GM21619 (cell line): ENCODE measurements around the gene MET.
"Not testable (repeated sequence)": the region's sequence is repeated elsewhere in the genome, so short reads cannot be mapped to it uniquely, and the experiment has no call there.

Source experiments
- ATAC-seq: cut with Tn5 transposase; IDR thresholded peaks from one replicate; pipeline ENCODE4 v1.9.1; 2021; ENCODE audit not compliant: unreplicated experiment

Gene MET

DNA sequence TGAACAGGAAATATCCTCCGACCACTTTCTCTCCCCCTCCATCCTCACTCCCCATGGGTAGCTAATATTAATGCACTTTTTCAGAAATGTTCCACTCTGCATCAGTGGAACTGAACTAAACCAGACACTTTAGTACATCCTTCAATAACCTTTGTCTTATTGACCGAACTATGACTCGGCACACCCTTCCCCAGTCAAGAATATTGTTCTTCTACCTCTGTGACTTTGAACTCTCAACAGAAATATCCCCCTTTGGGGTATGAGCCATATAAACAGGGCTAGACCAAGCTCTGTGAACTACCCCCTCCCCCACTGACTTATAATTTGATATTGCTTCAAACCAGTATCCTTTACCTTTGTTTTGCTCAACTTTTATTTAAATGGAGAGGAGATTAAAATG, 132.5 kb downstream of the MET start:
- ATAC-seq: no peak

DNA sequence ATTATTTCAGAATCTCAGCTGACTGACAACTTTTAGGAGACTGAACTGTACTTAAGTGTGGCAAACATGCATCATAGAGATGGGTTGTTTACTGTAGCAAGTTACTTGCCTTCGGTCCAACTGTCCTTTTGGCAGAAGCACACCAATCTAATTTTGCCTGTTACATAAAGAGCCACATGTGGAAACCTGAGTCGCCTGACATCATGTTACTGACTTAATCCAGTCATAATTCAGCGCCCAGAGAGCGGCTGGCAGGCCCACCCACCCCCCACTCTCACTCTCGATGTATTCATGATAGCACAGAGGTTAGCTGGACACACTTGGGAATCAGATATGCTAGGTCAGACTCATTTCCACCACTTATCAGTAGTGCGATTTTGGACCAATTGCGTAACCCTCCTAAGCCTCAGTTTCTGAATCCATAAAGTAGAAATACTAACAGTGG, 133.1 kb downstream of the MET start:
- no peak for ATAC-seq

DNA sequence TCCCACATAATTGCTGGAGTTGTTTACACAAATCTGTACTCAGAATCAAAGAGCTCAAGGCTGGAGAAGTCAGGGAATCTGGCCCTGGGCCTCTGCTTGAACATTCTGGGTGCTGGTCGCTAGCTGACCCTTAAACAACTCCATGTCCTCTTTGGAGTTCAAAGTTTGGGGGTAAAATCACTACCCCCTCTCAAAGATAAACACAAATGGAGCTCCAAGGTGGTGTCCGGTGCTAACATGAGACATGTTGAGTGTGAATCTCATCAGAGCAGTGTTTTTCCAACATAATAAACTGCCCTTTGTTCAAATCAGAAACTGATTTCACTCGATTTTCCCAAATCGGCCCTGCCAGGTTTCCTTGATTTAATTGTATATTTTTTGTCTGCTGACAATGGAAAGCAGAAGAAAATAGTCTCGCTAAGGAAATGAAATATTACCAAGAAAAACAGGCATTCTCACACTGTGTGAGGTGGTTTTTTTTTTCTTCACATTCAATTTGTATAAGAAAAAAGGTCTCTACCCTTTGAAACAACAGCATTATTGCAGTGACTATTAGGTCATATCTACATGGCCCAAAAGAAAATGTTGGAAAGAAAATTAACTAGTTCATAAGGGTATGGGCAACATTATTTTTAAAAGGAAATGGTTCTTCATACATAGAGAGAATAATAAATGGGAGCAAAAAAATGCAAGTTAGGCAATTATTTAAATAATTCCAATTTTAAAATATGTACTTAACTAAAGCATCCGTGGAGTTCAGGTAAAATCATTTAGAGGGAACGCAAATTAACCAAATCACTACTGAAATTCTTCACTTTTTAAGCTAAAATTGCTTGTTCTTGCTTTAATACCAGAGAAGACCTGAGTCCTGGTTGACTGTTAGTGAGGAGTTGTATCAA, 134.3 kb downstream of the MET start:
- no peak for ATAC-seq

DNA sequence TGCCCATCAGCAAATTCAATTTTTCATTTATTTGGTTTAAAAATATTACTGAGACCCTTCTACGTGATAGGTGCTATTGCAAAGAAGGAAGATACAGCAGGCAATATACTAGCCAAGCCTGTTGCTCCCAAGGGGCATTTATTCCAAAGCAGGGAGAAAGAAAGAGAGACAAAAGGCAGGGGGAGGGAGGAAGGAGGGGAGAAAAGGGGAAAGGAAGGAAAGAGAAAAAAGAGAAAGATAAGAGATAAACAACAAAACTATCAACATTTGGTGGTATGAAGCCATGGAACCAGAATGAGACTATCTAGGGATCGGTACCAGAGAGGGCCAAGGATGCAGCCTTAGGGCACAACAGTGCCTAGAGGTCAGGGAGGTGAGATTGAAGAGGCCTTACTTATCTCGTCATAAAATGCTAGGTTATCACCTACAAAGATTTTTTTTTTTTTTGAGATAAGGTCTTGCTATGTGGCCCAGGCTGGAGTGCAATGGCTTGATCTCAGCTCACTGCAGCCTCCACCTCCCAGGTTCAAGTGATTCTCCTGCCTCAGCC, 135.1 kb downstream of the MET start:
- ATAC-seq: no peak

DNA sequence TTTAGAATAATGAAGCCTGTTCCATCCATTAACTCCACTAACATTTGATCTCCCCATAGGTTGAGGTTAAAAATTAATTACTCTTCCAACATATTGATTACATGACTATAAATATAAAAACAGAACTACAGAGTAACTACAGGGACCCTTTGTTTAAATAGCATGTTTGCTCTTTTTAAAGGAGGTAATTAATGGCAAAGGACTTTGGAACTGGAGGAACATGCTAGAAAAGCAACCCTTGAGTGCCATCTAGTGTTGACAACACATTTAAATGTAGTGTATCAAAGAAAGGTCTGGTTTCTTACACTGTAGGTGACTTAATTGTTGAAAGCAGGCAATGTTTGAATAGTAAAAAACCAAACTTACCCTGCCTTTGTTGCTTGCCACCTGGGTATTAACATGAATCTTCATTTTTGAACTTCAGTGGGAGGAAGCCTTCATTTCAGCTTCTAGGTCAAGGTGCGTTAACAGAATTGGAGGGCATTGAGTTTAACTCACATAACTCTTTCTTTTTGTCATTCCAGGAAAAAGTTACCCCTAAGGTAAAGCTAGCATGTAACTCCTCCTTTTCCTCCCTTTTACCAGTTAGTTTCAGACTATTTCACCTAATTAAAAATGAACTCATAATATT, 137.8 kb downstream of the MET start:
- peak; percentile 54 for ATAC-seq

DNA sequence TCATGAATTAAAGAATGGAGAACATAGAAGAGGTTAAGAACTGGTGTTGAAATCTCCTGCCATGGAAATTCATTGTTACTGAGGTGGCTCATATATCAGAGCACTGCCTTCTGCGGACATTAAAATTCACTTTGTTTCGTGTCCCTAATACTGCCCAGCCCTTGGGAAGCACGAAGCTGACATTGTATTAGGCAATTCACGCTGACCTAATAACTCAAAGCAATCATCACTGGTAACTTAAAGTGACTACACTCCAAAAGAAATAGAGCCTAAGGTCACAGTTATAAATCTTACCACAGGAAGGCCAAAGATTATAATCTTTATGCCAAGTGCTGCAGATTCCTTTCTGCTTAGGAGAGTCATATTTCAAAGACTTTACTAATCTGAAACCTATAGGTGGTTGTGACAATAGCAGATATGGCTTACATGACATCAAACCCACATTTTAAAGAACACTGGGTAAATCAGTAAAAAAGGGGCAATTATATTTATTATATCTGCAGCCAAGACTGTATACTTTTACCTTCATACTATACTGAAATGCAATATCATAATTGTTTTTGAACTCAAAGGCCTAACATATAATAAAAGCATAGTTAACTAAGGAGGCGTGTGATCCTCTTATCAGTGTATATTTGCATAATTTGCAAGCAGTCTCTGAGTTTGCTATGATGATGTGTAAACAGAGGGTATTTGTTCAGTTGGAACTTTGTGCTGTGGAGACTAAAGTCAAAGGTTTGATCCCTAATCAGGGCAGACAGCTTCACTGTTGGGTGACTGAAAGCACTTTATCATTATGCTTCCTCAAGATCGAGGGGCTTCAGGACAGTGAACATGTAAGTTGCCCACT, 138.5 kb downstream of the MET start:
- no peak for ATAC-seq

DNA sequence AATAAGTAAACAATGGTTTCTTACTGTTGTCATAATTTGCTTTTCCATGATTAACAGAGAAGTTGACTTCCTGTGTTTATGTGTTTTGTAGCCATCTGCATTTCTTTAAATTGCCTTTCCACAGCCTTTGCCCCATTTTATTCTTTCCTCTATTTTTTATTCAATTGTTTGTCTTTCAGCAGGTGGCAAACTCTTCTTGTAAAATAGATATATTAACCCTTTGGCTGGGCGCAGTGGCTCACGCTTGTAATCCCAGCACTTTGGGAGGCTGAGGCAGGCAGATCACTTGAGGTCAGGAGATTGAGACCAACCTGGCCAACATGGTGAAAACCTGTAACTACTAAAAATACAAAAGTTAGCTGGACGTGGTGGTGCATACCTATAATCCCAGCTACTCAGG, 139.8 kb downstream of the MET start:
- ATAC-seq: no peak

DNA sequence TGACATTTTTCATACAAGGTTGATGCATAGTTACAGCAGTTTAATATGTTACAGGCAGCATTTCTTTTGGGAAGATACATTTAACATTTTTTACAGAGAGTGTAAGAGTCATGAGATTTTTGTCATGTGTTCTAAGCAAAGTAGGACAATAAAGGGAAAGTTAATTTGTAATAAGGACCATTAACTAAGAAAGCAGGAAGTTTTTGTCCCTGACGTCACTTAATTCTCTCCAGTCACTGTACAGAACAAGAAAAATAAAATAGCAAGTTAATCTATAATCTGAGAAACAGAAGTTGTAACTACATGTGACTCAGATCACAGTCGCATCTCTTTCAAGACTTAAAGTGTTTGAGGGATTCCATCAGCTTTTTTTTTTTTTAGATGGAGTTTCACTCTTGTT, 140.9 kb downstream of the MET start:
- ATAC-seq: no peak

DNA sequence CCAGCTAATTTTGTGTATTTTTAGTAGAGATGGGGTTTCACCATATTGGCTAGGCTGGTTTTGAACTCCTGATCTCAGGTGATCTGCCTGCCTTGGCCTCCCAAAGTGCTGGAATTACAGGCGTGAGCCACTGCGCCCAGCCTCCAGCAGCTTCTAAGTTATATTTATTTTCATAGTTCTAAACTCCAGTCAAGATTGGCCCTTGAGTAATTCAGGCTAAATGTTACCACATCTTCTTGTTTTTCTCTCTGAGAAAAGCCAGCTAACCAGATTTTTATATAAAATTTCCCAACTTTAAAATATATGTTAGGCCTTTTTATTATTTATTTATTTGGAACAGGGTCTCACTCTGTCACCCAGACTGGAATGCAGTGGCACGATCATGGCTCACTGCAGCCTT, 141.4 kb downstream of the MET start:
- ATAC-seq: not testable (repeated sequence)

DNA sequence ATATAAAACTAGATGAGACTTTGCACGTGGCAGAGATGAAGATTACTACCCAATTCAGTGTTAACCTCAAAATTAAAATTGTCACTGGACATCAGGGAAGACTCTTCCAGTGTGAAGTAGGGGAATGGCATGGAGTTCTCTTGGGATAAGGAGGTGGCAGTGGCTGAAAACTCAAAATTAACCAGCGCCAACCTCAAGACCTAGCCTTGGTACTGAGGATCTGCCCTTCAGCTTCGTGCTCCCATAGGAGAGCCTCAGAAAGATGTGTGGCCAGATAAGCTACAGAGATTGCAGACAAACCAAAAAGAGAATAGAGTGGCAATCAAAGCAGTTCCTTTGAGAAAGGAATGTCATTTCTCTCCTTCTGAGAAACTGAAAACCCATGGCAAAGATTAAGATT, 143.0 kb downstream of the MET start:
- no peak for ATAC-seq

DNA sequence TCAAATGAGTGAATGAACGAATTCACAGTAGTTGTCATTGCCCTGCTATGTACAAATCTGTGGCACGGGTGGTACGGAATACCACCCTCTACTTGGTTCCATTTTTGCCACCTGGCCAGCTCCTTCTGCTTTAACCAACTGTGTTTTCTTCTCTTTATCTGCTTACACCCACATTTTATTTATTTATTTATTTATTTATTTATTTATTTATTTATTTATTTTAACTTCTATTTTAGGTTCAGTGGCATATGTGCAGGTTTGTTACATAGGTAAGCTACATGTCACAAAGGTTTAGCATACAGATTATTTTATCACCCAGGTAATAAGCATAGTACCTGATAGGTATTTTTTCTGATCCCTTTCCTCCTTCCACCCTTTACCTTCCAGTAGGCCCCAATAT, 148.2 kb downstream of the MET start:
- no peak for ATAC-seq

DNA sequence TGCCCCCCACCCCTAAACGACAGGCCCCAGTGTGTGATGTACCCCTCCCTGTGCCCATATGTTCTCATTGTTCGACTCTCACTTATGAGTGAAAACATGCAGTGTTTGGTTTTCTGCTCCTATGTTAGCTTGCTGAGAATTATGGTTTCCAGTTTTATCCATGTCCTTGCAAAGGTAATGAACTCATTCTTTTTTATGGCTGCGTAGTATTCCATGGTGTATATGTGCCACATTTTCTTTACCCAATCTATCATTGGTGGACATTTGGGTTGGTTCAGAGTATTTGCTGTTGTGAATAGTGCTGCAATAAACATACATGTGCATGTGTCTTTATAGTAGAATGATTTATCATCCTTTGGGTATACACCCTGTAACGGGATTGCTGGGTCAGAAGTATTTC, 149.7 kb downstream of the MET start:
- ATAC-seq: not testable (repeated sequence)

DNA sequence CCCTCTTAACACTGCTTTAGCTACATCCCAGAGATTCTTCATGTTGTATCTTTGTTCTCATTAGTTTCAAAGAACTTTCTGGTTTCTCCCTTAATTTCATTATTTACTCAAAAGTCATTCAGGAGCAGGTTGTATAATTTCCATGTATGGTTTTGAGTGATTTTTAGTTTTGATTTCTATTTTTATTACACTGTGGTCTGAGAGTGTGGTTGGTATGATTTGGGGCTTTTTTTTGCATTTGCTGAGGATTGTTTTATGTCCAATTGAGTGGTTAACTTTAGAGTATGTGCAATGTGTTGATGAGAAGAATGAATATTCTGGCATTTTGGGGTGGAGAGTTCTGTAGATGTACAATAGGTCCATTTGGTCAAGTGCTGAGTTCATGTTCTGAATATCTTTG, 152.5 kb downstream of the MET start:
- no peak for ATAC-seq

DNA sequence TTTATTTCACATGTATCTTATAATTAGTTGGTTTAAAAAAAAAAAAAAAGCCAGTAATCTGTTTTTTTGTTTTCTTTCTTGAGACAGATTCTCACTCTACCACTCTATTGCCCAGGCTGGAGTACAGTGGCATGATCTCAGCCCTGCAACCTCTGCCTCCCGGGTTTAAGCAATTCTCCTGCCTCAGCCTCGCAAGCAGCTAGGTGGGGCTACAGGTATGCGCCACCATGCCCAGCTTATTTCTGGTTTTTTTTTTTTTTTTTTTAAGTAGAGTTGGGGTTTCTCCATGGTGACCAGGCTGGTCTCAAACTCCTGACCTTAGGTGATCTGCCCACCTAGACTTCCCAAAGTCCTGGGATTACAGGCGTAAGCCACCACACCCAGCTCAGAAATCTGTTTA, 156.3 kb downstream of the MET start:
- ATAC-seq: no peak

DNA sequence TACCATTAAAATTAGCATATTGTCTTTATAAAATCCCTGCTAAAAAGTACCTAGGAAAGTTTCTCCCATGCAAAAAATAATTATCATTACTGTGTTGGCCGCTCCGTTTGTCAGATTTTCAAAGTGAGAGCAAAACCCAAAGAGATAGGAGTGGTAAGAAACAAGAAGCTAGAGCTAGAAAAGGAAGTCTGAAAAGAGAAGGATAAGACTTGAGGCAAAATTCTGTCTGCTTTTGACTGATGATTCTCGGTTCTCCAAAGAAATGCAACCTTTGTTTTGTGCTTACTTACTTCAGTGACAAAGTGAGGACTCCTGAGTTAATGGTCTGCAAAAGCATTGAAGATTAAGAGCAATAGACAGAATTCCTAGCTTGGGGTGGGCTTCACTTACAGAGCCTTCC, 157.0 kb downstream of the MET start:
- ATAC-seq: no peak

DNA sequence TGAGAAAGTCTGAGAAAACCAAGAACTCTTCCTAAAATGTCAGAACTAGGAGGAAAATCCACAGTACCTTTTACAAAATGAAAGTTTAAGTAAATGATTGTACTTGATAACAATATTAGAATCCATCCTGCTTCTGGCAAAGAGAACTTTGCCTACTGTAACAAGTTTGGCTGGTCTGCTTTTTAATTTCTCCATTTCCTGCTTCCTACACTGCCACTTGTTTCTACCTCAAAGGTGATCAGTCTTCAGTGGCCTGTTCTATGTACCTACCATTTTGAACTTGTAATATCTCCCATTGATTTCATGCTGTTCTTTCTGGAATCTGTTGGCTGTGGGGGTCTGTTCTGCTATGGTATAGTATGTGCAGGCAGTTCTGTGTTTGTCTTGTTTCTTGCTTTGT, 157.5 kb downstream of the MET start:
- ATAC-seq: no peak

DNA sequence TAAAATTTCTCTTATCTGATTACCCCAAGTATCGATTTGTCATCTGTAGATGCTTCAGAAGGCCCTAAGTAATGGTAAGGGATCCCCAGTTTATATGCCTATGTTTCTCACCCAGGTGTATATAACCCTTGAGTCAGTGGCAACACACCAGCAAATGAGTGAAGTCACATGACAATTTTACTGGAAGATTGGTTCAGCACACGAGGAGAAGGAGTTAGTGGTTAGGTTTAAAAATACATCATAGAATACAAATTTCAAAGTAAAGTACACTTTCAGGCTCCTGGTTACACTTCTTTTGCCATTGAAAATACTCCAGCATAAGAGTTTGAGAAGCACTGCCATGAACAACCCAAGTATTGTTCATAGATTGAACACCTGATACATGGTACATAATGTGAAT, 160.7 kb downstream of the MET start:
- no peak for ATAC-seq

DNA sequence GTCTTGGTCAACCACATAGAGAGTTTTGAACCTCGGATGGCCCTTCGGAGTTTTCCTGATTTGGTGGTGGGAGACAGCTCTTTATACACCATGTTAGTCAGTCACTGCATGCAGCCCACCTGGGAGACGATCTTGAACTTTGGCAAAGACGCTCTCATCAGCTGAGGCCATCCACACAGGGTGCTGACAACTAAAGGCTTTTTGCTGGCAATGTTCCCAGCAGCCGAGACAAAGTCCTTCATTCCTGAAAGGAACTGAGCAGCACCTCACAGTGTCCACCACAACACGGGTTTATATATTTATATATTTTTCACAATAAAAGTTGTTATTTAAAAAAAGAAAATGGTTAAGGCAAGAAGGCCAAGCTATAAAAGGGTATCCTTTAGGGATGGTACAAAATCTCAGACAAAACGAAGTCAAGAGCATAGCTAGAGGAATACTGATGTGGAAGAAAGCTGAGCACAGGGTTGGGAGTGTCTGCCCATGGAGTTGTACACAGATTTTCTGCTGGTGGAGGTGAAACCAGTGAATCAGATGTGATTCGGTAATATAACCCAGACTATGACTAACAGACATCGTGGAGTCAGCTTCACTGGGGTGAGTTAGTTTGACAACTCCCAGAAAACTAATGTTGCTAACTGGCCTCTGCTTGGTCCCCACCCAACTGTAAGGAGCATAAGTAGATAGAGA, 163.0 kb downstream of the MET start:
- ATAC-seq: no peak

DNA sequence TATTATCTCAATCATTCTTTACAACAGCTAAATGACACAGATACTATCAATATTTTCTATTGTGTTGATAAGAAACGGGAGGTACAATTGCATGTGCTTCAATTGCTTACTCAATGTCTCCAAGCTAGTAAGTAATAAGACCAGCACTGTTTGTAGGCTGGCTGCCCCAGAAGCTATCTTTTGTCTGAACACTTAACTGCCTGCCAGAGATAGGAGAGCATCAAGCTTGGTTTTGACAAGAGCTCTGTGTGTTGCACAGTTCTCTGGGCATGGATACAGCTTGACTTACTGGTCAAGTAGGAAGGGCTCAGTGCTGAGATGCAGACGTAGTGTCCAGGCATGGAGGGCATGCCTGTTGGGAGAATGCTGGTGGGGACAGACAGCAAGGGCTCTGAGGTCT, 164.1 kb downstream of the MET start:
- ATAC-seq: no peak

DNA sequence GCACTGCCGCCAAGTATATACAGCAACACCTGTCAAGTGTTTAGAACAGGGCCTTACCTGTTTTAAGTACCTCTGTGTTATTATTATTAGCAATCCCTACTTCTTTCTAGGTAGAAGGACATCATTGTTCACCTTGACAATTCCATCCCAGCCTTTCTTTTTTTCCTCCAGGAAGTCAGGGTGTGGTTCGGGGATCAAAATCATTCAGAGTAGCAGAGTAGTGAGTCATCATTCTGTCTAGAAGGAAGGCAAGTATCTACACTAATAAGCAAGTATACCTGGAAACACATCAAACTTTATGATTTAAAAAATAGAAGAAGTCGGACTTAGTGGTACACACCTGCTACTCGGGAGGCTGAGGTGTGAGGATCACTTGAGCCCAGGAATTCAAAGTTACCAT, 164.9 kb downstream of the MET start:
- ATAC-seq: no peak

DNA sequence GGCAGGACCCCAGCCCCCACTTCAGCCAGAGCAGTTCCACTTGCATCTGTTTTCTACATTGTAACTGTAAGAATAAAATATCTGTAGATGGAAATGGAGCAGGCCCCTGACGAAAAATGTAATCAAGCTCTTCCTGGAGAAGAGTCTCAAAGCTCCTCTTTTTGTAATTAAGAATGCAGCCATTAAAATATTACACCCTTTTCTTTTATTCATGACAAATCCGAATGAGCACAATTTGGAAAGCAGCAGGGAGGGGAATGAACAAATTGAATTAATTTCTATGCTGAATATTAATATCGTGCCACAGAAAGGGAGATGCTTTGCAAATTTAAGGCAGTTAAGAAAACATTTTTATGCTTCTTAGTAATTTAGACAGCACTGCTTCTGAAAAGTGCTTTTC, 165.6 kb downstream of the MET start:
- ATAC-seq: no peak
